ENCODE data around the gene LMOD1. TPM values are rescaled to one million over a fixed set of nuclear protein-coding genes. Genes with fewer than 3 reads are reported as not detected.

Gene LMOD1
- total RNA-seq, 1 experiment from 2014 or later = not detected

GRCh38 chr1:201939148-201939547, 7.2 kb downstream of the LMOD1 start:
- POLR2A ChIA-PET = interaction anchor here (0.9 to 1.2 kb wide), 2 partner anchors 10 to 13 kb away, joined by 3 to 4 read pairs; no protein-coding TSS in a partner anchor
- intact Hi-C loops (cut with micrococcal nuclease) = no loop called here

DNA sequence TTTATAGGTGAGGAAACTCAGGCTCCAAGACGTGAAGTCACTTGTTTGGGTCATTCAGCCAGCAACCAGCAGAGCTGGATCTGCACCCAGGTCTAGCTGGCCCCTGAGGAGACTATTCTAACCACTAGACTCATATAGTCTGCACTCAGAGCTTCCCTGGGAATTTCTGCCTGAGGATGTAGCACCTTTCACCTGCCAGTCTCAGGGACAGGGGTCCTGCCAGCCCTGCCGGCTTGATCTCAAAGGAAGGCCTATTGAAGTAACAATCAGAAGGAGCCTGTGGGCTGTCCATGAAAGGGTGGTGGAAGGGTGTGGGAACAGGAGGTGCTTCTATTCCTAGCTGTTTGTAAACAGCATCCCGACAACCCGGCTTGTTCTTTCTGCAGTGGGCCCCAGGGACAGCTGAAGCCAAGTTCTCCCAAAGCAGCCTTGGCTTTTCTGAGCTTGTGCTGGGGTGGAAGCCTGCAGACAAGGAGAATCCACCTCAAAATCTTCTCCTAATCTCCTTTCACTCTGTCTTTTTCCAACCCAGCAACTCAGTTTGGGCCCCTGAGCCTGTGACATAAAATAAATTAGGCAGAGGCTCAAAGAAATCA, 7.8 kb downstream of the LMOD1 start:
- Mint-ChIP-seq H3K27ac (ENCODE audit: low read depth, unreplicated experiment) (peak overlapping the region; percentile 43), H3K4me1 (ENCODE audit: insufficient read depth, unreplicated experiment) (peaks cover 12% of the 10 kb centered on the region), H3K4me3 (ENCODE audit: unreplicated experiment) (no peak overlapping the region), H3K27me3 (ENCODE audit: insufficient read depth, unreplicated experiment) (no peaks in the 10 kb centered on the region), H3K9me3 (ENCODE audit: unreplicated experiment) (no peaks in the 10 kb centered on the region), H3K36me3 (ENCODE audit: insufficient read depth, unreplicated experiment) (no peaks in the 10 kb centered on the region)
- POLR2A ChIA-PET = interaction anchor here (0.6 to 1.3 kb wide), 5 partner anchors 10 to 412 kb away, joined by 3 to 10 read pairs (median 4); partner anchors contain the start of gene TIMM17A
- TF ChIP-seq, protein P1, sequence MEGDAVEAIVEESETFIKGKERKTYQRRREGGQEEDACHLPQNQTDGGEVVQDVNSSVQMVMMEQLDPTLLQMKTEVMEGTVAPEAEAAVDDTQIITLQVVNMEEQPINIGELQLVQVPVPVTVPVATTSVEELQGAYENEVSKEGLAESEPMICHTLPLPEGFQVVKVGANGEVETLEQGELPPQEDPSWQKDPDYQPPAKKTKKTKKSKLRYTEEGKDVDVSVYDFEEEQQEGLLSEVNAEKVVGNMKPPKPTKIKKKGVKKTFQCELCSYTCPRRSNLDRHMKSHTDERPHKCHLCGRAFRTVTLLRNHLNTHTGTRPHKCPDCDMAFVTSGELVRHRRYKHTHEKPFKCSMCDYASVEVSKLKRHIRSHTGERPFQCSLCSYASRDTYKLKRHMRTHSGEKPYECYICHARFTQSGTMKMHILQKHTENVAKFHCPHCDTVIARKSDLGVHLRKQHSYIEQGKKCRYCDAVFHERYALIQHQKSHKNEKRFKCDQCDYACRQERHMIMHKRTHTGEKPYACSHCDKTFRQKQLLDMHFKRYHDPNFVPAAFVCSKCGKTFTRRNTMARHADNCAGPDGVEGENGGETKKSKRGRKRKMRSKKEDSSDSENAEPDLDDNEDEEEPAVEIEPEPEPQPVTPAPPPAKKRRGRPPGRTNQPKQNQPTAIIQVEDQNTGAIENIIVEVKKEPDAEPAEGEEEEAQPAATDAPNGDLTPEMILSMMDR (IDR thresholded peaks at IDR 0.05; ENCODE audit: unreplicated experiment) = no peak
- CTCF ChIA-PET = interaction anchor here (0.8 to 3.0 kb wide), 5 partner anchors 34 to 45 kb away, joined by 3 to 23 read pairs (median 4); no protein-coding TSS in a partner anchor
- no peak for DNase-seq (ENCODE audit: unreplicated experiment)
- intact Hi-C loops (cut with micrococcal nuclease) = no loop called here
- BruUV-seq (replicated peaks) = no TSS peak

More at GRCh38 chr1:201939148-201939547, 7.2 kb downstream of the LMOD1 start:
- CTCF ChIA-PET = interaction anchor here (3.0 to 3.1 kb wide), 2 partner anchors 44 kb away, joined by 14 to 23 read pairs; no protein-coding TSS in a partner anchor
- Mint-ChIP-seq H3K27ac (ENCODE audit: low read depth, unreplicated experiment) (no peak overlapping the region), H3K27me3 (ENCODE audit: insufficient read depth, unreplicated experiment) (no peaks in the 10 kb centered on the region), H3K4me3 (ENCODE audit: unreplicated experiment) (no peak overlapping the region), H3K36me3 (ENCODE audit: insufficient read depth, unreplicated experiment) (no peaks in the 10 kb centered on the region), H3K9me3 (ENCODE audit: unreplicated experiment) (no peaks in the 10 kb centered on the region), H3K4me1 (ENCODE audit: insufficient read depth, unreplicated experiment) (peaks cover 10% of the 10 kb centered on the region)
- BruUV-seq (replicated peaks) = no TSS peak
- TF ChIP-seq, protein P1 (IDR thresholded peaks at IDR 0.05; ENCODE audit: unreplicated experiment) = no peak
- no peak for DNase-seq (ENCODE audit: unreplicated experiment)

GRCh38 chr1:201937624-201938213, 8.6 kb downstream of the LMOD1 start:
- peaks cover 12% of the 10 kb centered on the region for H3K4me1 Mint-ChIP-seq (ENCODE audit: insufficient read depth, unreplicated experiment)

More at GRCh38 chr1:201937624-201938213, 8.6 kb downstream of the LMOD1 start:
- no peaks in the 10 kb centered on the region for H3K9me3 Mint-ChIP-seq (ENCODE audit: unreplicated experiment)
- TF ChIP-seq, protein P1 (IDR thresholded peaks at IDR 0.05; ENCODE audit: unreplicated experiment) = no peak
- BruUV-seq (replicated peaks) = no TSS peak
- POLR2A ChIA-PET = interaction anchor here (0.6 to 2.2 kb wide), 6 partner anchors 9 to 887 kb away, joined by 3 to 10 read pairs (median 4); partner anchors contain the start of genes LMOD1 and TIMM17A
- CTCF ChIA-PET = interaction anchor here (0.6 to 3.0 kb wide), 7 partner anchors 20 to 290 kb away, joined by 3 to 23 read pairs (median 4); no protein-coding TSS in a partner anchor
- no peaks in the 10 kb centered on the region for H3K36me3 Mint-ChIP-seq (ENCODE audit: insufficient read depth, unreplicated experiment)
- DNase-seq (ENCODE audit: unreplicated experiment) = peak; percentile 53
- H3K27ac Mint-ChIP-seq (ENCODE audit: low read depth, unreplicated experiment) = peak overlapping the region; percentile 43
- H3K27me3 Mint-ChIP-seq (ENCODE audit: insufficient read depth, unreplicated experiment) = no peaks in the 10 kb centered on the region
- no peak overlapping the region for H3K4me3 Mint-ChIP-seq (ENCODE audit: unreplicated experiment)
- intact Hi-C loops (cut with micrococcal nuclease) = no loop called here
